NCI-H748 (cell line): Measurements from ENCODE around the gene CTR9.

Experiments
- DNase-seq: peaks from one replicate; lab custom pipeline; 2025; ENCODE audit not compliant: unreplicated experiment; lab: John Stamatoyannopoulos, UW

The CTR9 gene

GRCh38 chr11:10750838-10751580 lies at the start of gene CTR9:
Gene CTR9 (plus strand): TSS chr11:10751246. CDS start chr11:10751413, 167 bp downstream.
- DNase-seq, result peak; percentile 92

- DNase-seq, result no peak
Observed at GRCh38 chr11:10701982-10702381, 49.1 kb upstream of the CTR9 start.

GRCh38 chr11:10708131-10708530 lies 42.9 kb upstream of the CTR9 start:
- DNase-seq, result no peak

- no peak for DNase-seq
Observed at GRCh38 chr11:10709299-10710086, 41.6 kb upstream of the CTR9 start.

GRCh38 chr11:10715571-10715970 lies 35.5 kb upstream of the CTR9 start:
- DNase-seq, result no peak

GRCh38 chr11:10716122-10716521 lies 34.9 kb upstream of the CTR9 start:
- DNase-seq, result no peak

GRCh38 chr11:10716543-10717259 lies 34.3 kb upstream of the CTR9 start:
- DNase-seq, result no peak

GRCh38 chr11:10719616-10720015 lies 31.4 kb upstream of the CTR9 start:
- DNase-seq, result no peak

- no peak for DNase-seq
Observed at GRCh38 chr11:10720881-10721376, 30.1 kb upstream of the CTR9 start.

- no peak for DNase-seq
Observed at GRCh38 chr11:10722307-10722706, 28.7 kb upstream of the CTR9 start.

GRCh38 chr11:10725114-10725906 lies 25.7 kb upstream of the CTR9 start:
- DNase-seq, result no peak

- DNase-seq, result no peak
Observed at GRCh38 chr11:10725907-10726253, 25.2 kb upstream of the CTR9 start.

GRCh38 chr11:10727146-10727851 lies 23.7 kb upstream of the CTR9 start:
- no peak for DNase-seq

- no peak for DNase-seq
Observed at GRCh38 chr11:10728154-10728553, 22.9 kb upstream of the CTR9 start.

- DNase-seq, result no peak
Observed at GRCh38 chr11:10728789-10729472, 22.1 kb upstream of the CTR9 start.

GRCh38 chr11:10730151-10730550 lies 20.9 kb upstream of the CTR9 start:
- no peak for DNase-seq

- DNase-seq, result no peak
Observed at GRCh38 chr11:10731064-10731680, 19.9 kb upstream of the CTR9 start.

GRCh38 chr11:10735481-10736475 lies 15.3 kb upstream of the CTR9 start:
- DNase-seq, result peak; percentile 91
